IMR-90 (cell line): Measurements from ENCODE around the gene SLC39A5. TPM values are rescaled to one million over a fixed set of nuclear protein-coding genes. Genes with fewer than 3 reads are reported as not detected.
A peak's percentile ranks its signal among the peaks of the same experiment; 100 is the strongest.

Experiments used
- ATAC-seq: fragments of 200-7000 bp; cut with Tn5 transposase; 2 replicates; pipeline ENCODE4 v1.9.1; 2020; ENCODE audit warnings: low read depth, mild to moderate bottlenecking, moderate library complexity
- BruUV-seq: library from RNA; stranded (reverse); fragments of 400-500 nt; replicated peaks from 2 replicates; lab custom pipeline; 2021; lab: Mats Ljungman, UMichigan
- CTCF ChIA-PET: fragments of 300-600 bp; formaldehyde crosslinking; extraction: SDS; loops from one replicate; lab custom pipeline; 2021; ENCODE audit warnings: antibody characterized with exemption; lab: Yijun Ruan, JAX
- POLR2A ChIA-PET: fragments of 300-600 bp; sonication (Branson Sonifier 250); formaldehyde crosslinking; loops from one replicate; lab custom pipeline; 2022; ENCODE audit warnings: antibody characterized with exemption; ENCODE audit not compliant: unreplicated experiment; lab: Charles Lee
- DNase-seq: peaks from one replicate; pipeline ENCODE4 v3.0.0; 2013
- H2AFZ ChIP-seq: replicated peaks from 2 replicates; pipeline ENCODE3; 2013; ENCODE audit warnings: low read length, mild to moderate bottlenecking; ENCODE audit not compliant: poor library complexity
- H2AK5ac ChIP-seq: 2 replicates; pipeline ENCODE4 v1.6.1; 2013; ENCODE audit warnings: low read depth, low read length, inconsistent platforms
- H2AK9ac ChIP-seq: replicated peaks from 2 replicates; pipeline ENCODE3; 2013; ENCODE audit warnings: mild to moderate bottlenecking, low read depth, low read length, moderate library complexity; ENCODE audit not compliant: poor library complexity
- H2BK120ac ChIP-seq: 2 replicates; pipeline ENCODE4 v1.6.1; 2013; ENCODE audit warnings: low read depth, low read length, inconsistent platforms
- H2BK15ac ChIP-seq: 3 replicates; pipeline ENCODE4 v1.6.1; 2013; ENCODE audit warnings: low read depth, low read length, inconsistent platforms
- H2BK20ac ChIP-seq: 2 replicates; pipeline ENCODE4 v1.6.1; 2013; ENCODE audit warnings: low read depth, mild to moderate bottlenecking, inconsistent platforms, low read length, moderate library complexity
- H2BK5ac ChIP-seq: 2 replicates; pipeline ENCODE4 v1.6.1; 2013; ENCODE audit warnings: mild to moderate bottlenecking, low read depth, low read length, inconsistent platforms; ENCODE audit not compliant: poor library complexity, severe bottlenecking
- H3K14ac ChIP-seq: replicated peaks from 2 replicates; pipeline ENCODE4 v1.6.1; 2013; ENCODE audit warnings: low read depth, low read length, inconsistent platforms
- H3K18ac ChIP-seq: 2 replicates; pipeline ENCODE4 v1.6.1; 2013; ENCODE audit warnings: low read depth, low read length, control low read depth
- H3K23ac ChIP-seq: 2 replicates; pipeline ENCODE4 v1.6.1; 2013; ENCODE audit warnings: low read depth, low read length, inconsistent platforms
- H3K27ac ChIP-seq: 2 replicates; pipeline ENCODE4 v1.5.1; 2013; ENCODE audit warnings: mild to moderate bottlenecking, control low read depth, low read length; ENCODE audit not compliant: insufficient read depth
- H3K27me3 ChIP-seq: 2 replicates; pipeline ENCODE4 v1.6.1; 2013; ENCODE audit warnings: low read length; ENCODE audit not compliant: control insufficient read depth, insufficient read depth
- H3K36me3 ChIP-seq: 2 replicates; pipeline ENCODE4 v1.6.1; 2013; ENCODE audit warnings: low read length, mixed read lengths; ENCODE audit not compliant: control insufficient read depth, insufficient read depth
- H3K4ac ChIP-seq: 2 replicates; pipeline ENCODE4 v1.6.1; 2013; ENCODE audit warnings: low read depth, low read length, inconsistent platforms
- H3K4me1 ChIP-seq: 2 replicates; pipeline ENCODE4 v1.6.1; 2013; ENCODE audit warnings: low read length, mixed read lengths; ENCODE audit not compliant: control insufficient read depth, insufficient read depth
- H3K4me2 ChIP-seq: 2 replicates; pipeline ENCODE4 v1.6.1; 2013; ENCODE audit warnings: low read depth, mild to moderate bottlenecking, control low read depth, low read length, moderate library complexity
- H3K4me3 ChIP-seq: 2 replicates; pipeline ENCODE4 v1.5.1; 2013; ENCODE audit warnings: low read depth, mild to moderate bottlenecking, control low read depth, low read length, moderate library complexity; ENCODE audit not compliant: insufficient read depth
- H3K56ac ChIP-seq: 2 replicates; pipeline ENCODE4 v1.6.1; 2013; ENCODE audit warnings: low read length, inconsistent platforms; ENCODE audit not compliant: insufficient read depth; ENCODE audit errors: extremely low read depth
- H3K79me1 ChIP-seq, 2 experiments: 2 replicates each; pipeline ENCODE4 v1.6.1; 2013; ENCODE audit warnings: low read length in 2 of 2, inconsistent platforms in 1 of 2, low read depth in 1 of 2
- H3K9ac ChIP-seq: 2 replicates; pipeline ENCODE4 v1.6.1; 2013; ENCODE audit warnings: low read depth, low read length, control low read depth
- H3K9me1 ChIP-seq: 2 replicates; pipeline ENCODE4 v1.6.1; 2013; ENCODE audit warnings: low read length, inconsistent platforms; ENCODE audit not compliant: insufficient read depth
- H3K9me3 ChIP-seq: 2 replicates; pipeline ENCODE4 v1.6.1; 2013; ENCODE audit warnings: low read length; ENCODE audit not compliant: control insufficient read depth, insufficient read depth
- H4K20me1 ChIP-seq: 2 replicates; pipeline ENCODE4 v1.6.1; 2013; ENCODE audit warnings: low read length, inconsistent platforms; ENCODE audit not compliant: insufficient read depth
- H4K5ac ChIP-seq: 2 replicates; pipeline ENCODE4 v1.6.1; 2013; ENCODE audit warnings: mild to moderate bottlenecking, low read depth, low read length, control low read depth
- H4K8ac ChIP-seq, 2 experiments: 2 replicates each; pipeline ENCODE4 v1.6.1; 2013; ENCODE audit warnings: low read depth in 2 of 2, low read length in 2 of 2, control low read depth in 1 of 2, inconsistent platforms in 1 of 2
- H4K91ac ChIP-seq: 2 replicates; pipeline ENCODE4 v1.6.1; 2013; ENCODE audit warnings: low read depth, low read length, inconsistent platforms; ENCODE audit not compliant: insufficient read depth
- BHLHE40 ChIP-seq: fragments of 150-350 bp; IDR thresholded peaks from 2 replicates; pipeline ENCODE4 v1.6.1; 2016; ENCODE audit warnings: mild to moderate bottlenecking, low read depth, low read length
- CEBPB ChIP-seq: IDR thresholded peaks from 2 replicates; pipeline ENCODE4 v1.6.1; 2012; ENCODE audit warnings: low read depth, low read length, improper control_type of control experiment
- MAFK ChIP-seq: IDR thresholded peaks from 2 replicates; pipeline ENCODE4 v1.6.1; 2012; ENCODE audit warnings: low read depth, low read length, improper control_type of control experiment
- MAZ ChIP-seq: IDR thresholded peaks from 2 replicates; pipeline ENCODE4 v1.6.1; 2012; ENCODE audit warnings: low read depth, mild to moderate bottlenecking, low read length, improper control_type of control experiment, moderate library complexity, borderline replicate concordance
- NFE2L2 ChIP-seq: fragments of 150-350 bp; IDR thresholded peaks from 2 replicates; pipeline ENCODE4 v1.6.1; 2016; ENCODE audit warnings: low read depth, mild to moderate bottlenecking, low read length
- POLR2A ChIP-seq: IDR thresholded peaks from 2 replicates; pipeline ENCODE4 v1.6.1; 2012; ENCODE audit warnings: mild to moderate bottlenecking, low read depth, low read length
- RAD21 ChIP-seq: IDR thresholded peaks from 2 replicates; pipeline ENCODE4 v1.6.1; 2012; ENCODE audit warnings: low read length, improper control_type of control experiment
- RCOR1 ChIP-seq: IDR thresholded peaks from 2 replicates; pipeline ENCODE4 v1.6.1; 2012; ENCODE audit warnings: mild to moderate bottlenecking, low read length, improper control_type of control experiment; ENCODE audit not compliant: insufficient replicate concordance
- SMC3 ChIP-seq: fragments of 150-350 bp; IDR thresholded peaks from 2 replicates; pipeline ENCODE4 v1.6.1; 2016; ENCODE audit warnings: low read depth, mild to moderate bottlenecking, antibody characterized with exemption, low read length, moderate library complexity
- WGBS, 2 experiments: methylation state at CpG; one replicate each; pipeline versions ENCODE4 v1.1.5 to v1.1.7; 2013; ENCODE audit warnings: missing lambda C conversion rate in 2 of 2; ENCODE audit not compliant: insufficient read length in 1 of 2; ENCODE audit errors: extremely low coverage in 2 of 2; 5-methylcytosine and 5-hydroxymethylcytosine counted together
- dilution Hi-C: fragments of 300-500 bp; cut with HindIII; formaldehyde crosslinking; loops from one replicate; pipeline ENCODE4 v1.14.3; 2018; ENCODE audit warnings: low sequenced_read_pairs; ENCODE audit not compliant: unreplicated experiment
- in situ Hi-C: fragments of 300-500 bp; cut with MboI; formaldehyde crosslinking; loops from 3 replicates; pipeline ENCODE4 v1.14.3; 2019; ENCODE audit warnings: low sequenced_read_pairs, inconsistent platforms, mixed read lengths
- intact Hi-C: fragments of 100-400 bp; cut with micrococcal nuclease; formaldehyde crosslinking; loops from 2 replicates; pipeline ENCODE4 v1.10.0; 2022
- polyA plus RNA-seq, 3 experiments: library from polyadenylated mRNA; depleted of rRNA; stranded (reverse); fragments of >200 nt; gene quantifications; 2 replicates each; pipeline ENCODE4 v1.2.3, GENCODE V29; 2012; ENCODE audit warnings: low replicate concordance in 1 of 3
- total RNA-seq: library from RNA; depleted of rRNA; stranded (reverse); fragments of >200 nt; gene quantifications from 2 replicates; pipeline ENCODE4 v1.2.3, GENCODE V29; 2012
- TF ChIP-seq, protein P1 (sequence below): conservative IDR thresholded peaks from 2 replicates; pipeline ENCODE4 v1.5.1; 2012; ENCODE audit warnings: mild to moderate bottlenecking, low read depth, low read length, improper control_type of control experiment

SLC39A5 gene
- total and polyA plus RNA-seq, 2 of the 4 experiments (the other 2 are of a cell fraction): not detected

DNA sequence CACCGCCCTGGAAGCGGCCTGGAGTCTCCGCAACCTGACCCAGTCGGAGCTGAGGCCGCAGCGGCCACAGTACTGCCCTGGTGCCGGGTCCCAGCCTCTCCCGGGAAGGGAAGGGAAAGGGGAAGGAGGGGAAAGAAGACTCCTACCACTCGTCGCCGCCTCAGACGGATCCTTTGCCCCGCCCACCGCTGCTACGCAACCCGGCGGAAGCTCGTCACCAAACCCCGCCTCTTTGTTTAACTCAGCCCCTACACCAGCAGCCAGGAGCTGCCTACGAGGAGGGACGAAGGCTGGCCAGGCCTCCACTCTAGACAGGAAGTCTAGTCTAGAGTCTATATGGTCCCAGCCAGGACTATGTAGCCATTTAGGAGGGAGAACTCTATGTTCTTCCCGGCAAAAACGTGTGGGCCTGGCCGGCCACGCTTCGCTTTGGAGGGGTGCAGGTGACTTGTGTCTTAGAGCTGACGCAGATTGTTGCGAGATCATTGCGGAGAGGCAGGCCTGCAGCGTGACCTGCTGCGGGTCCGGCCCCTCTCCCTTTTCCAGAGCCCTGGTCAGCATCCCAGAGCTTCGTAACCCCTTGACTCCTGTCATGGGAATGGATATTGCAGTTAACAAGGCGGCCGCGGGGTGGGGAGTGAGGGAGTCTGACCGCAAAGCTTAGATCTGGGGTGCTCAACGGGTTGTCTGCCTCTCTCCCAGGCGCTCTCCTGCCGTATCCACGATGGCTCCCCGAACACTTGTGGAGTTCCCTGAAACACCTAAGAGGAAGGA is 7.9 kb upstream of the SLC39A5 start, which contains the start of gene RNF41 (continued):
- TF ChIP-seq BHLHE40 (peak; percentile 48), MAFK (no peak), RCOR1 (no peak)

DNA sequence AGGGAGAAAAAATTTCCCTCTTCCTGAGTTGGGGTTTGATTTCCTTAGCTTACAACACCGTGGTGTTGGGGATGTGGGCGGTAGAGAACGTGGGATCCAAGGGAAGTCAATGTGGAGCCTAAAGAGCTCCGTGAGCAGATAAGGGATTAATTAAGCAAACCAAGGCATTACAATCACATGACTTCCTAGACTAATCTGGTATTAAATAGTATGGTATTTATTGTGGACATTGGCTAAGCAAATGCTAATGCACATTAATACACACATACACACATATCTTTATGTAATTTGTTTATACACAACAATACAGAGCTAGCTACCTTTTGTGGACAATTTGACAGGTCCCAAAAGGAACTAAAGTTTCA is 7.3 kb upstream of the SLC39A5 start:
- Histone ChIP-seq H3K4me3 (peak overlapping the region; percentile 79), H3K4me1 (peaks cover 4% of the 10 kb centered on the region; the same call in 1 of the 2 replicates), H3K79me1 (peaks cover 21 to 47% of the 10 kb centered on the region in 2 experiments), H4K5ac (peak overlapping the region; percentile 93), H3K56ac (peak overlapping the region; percentile 59), H3K27ac (peak overlapping the region; percentile 94), H4K91ac (peak overlapping the region; percentile 96), H4K20me1 (peaks cover 4% of the 10 kb centered on the region; the same call in 1 of the 2 replicates), H3K9me1 (peaks cover 14% of the 10 kb centered on the region), H2AFZ (peak overlapping the region; percentile 87), H3K9me3 (no peaks in the 10 kb centered on the region), H3K4me2 (peak overlapping the region; percentile 90), H3K4ac (peak overlapping the region; percentile 92), H3K36me3 (peaks cover 4% of the 10 kb centered on the region; the same call in 1 of the 2 replicates), H3K23ac (peak overlapping the region; percentile 94), H3K18ac (peak overlapping the region; percentile 68; the same call in 1 of the 2 replicates), H3K14ac (peak overlapping the region; percentile 94), H2AK5ac (peak overlapping the region; percentile 79), H2BK20ac (no peak overlapping the region), H2BK120ac (peak overlapping the region; percentile 32), H2BK15ac (peak overlapping the region; percentile 79), H2BK5ac (peak overlapping the region; percentile 87), H3K27me3 (no peaks in the 10 kb centered on the region), H4K8ac (peak overlapping the region; percentile 84 to 97), H3K9ac (peak overlapping the region; percentile 84), H2AK9ac (peak overlapping the region; percentile 76)
- TF ChIP-seq NFE2L2: no peak
- no peak for TF ChIP-seq SMC3
- TF ChIP-seq CEBPB: no peak
- TF ChIP-seq, protein P1, sequence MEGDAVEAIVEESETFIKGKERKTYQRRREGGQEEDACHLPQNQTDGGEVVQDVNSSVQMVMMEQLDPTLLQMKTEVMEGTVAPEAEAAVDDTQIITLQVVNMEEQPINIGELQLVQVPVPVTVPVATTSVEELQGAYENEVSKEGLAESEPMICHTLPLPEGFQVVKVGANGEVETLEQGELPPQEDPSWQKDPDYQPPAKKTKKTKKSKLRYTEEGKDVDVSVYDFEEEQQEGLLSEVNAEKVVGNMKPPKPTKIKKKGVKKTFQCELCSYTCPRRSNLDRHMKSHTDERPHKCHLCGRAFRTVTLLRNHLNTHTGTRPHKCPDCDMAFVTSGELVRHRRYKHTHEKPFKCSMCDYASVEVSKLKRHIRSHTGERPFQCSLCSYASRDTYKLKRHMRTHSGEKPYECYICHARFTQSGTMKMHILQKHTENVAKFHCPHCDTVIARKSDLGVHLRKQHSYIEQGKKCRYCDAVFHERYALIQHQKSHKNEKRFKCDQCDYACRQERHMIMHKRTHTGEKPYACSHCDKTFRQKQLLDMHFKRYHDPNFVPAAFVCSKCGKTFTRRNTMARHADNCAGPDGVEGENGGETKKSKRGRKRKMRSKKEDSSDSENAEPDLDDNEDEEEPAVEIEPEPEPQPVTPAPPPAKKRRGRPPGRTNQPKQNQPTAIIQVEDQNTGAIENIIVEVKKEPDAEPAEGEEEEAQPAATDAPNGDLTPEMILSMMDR: no peak
- no peak for TF ChIP-seq RAD21
- no peak for TF ChIP-seq MAFK
- TF ChIP-seq MAZ: no peak
- TF ChIP-seq POLR2A: no peak
- ATAC-seq (no peak), DNase-seq (no peak)
- dilution Hi-C loops (no loop called here), intact Hi-C loops (no loop called here), in situ Hi-C loops (no loop called here)
- ChIA-PET CTCF (interaction anchor here (0.8 to 2.0 kb wide), 7 partner anchors 16 to 103 kb away, joined by 3 to 22 read pairs (median 6); partner anchors contain the start of gene SMARCC2), POLR2A (interaction anchor here (0.9 to 1.7 kb wide), 6 partner anchors 8 to 95 kb away, joined by 3 to 5 read pairs (median 4); partner anchors contain the start of genes ANKRD52, ESYT1 and SMARCC2)
- WGBS, 2 experiments: no CpG with 5 or more reads among the region's 4 CpGs
- BruUV-seq: no TSS peak
